ENCODE measurements around the gene MOXD1.

DNA sequence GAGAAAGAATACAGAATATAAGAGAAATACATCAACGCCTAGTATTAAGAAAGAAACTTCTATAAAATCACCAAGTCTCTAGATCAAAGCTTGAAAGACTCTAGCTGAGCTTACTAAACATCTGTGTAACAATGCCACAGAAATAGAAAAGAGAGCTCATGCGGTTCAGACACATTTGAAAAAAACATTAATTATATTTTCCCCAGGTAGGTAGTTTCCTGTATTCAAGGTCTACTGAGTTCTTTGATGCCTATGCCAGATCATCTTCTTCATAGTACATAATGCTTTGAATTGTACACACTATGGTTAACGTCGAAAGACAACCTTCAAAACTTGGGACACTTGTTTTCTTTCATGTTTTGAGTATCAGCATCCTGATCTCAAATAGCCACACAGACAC, 11.3 kb downstream of the MOXD1 start:
- TF ChIP-seq, protein P1, sequence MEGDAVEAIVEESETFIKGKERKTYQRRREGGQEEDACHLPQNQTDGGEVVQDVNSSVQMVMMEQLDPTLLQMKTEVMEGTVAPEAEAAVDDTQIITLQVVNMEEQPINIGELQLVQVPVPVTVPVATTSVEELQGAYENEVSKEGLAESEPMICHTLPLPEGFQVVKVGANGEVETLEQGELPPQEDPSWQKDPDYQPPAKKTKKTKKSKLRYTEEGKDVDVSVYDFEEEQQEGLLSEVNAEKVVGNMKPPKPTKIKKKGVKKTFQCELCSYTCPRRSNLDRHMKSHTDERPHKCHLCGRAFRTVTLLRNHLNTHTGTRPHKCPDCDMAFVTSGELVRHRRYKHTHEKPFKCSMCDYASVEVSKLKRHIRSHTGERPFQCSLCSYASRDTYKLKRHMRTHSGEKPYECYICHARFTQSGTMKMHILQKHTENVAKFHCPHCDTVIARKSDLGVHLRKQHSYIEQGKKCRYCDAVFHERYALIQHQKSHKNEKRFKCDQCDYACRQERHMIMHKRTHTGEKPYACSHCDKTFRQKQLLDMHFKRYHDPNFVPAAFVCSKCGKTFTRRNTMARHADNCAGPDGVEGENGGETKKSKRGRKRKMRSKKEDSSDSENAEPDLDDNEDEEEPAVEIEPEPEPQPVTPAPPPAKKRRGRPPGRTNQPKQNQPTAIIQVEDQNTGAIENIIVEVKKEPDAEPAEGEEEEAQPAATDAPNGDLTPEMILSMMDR (IDR thresholded peaks at IDR 0.05), result no peak
- TF ChIP-seq POLR2AphosphoS5 (IDR thresholded peaks at IDR 0.05) (no peak), POLR2A (IDR thresholded peaks at IDR 0.05) (no peak)

Measured in stomach (tissue), 4 donors.